ENCODE data around the gene PPCDC.
A peak's percentile ranks its signal among the peaks of the same experiment; 100 is the strongest.

PPCDC gene

GRCh38 chr15:75044258-75044878, 21.0 kb downstream of the PPCDC start:
- DNase-seq (ENCODE audit: low spot score): no peak

DNA sequence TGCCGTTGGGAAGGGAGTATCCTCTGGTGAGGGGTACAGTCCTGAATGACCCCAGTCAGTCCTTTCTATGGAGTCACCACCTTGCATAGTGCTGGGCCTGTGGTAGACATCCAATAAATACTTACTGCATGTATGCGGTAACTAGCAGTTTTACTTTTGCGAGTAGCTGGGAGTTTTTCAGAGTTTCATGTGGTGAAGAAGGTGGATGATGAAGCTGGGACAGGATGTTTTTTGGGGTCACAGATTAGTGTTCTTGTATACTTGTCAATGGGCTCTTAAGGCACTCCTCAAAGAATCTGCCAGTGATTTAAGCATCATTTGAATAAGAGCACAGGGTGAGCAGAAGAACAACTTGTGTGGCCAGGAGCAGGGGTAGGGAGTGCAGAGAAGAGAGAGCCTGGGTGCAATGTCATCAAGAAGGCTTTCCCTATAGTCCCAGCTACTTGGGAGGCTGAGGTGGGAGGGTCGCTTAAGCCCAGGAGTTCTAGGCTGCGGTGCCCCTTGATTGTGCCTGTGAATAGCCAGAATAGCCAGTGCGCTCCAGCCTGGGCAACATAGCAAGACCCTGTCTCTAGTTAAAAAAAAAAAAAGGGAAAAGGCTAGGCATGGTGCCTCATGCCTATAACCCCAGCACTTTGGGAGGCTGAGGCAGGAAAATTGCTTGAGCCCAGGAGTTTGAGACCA, 22.1 kb downstream of the PPCDC start:
- DNase-seq (ENCODE audit: low spot score): no peak

DNA sequence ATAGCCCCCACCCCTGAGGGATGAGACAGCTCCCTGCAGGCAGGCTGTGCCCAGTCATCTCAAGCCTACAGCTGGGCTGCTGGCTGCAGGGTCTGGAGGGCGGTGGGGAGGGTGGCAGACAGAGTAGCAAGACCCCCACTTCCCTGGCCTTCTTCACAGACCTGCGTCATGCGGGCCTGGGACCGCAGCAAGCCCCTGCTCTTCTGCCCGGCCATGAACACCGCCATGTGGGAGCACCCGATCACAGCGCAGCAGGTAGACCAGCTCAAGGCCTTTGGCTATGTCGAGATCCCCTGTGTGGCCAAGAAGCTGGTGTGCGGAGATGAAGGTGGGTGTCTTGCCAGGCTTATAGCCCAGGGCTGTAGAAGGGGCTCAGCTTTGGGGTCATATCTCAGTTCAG, 25.0 kb downstream of the PPCDC start:
- no peak for DNase-seq (ENCODE audit: low spot score)

GRCh38 chr15:75049392-75049791, 26.0 kb downstream of the PPCDC start:
- no peak for DNase-seq (ENCODE audit: low spot score)

GRCh38 chr15:75050283-75050682, 26.9 kb downstream of the PPCDC start:
- no peak for DNase-seq (ENCODE audit: low spot score)

DNA sequence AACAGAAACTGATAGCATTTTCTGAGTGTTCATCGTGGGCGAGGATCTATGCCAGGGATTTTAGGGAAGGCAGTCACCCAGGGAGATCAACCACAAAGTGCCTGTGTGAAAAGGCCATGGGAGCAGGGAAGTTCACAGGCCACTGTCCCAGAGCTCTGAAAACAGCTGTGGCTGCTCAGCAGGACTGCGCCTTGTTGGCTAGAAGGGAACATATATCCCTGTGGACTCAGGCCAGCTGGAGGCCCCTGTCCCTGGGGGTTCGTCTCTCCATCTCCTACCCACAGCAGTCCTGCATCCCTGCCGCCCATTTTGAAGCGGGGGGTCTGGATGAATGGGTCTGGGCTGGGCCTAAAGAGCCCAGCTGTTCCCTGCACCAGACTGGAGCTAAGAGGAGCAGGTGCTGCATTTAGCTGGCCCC, 27.8 kb downstream of the PPCDC start:
- no peak for DNase-seq (ENCODE audit: low spot score)

GRCh38 chr15:75051711-75052110, 28.3 kb downstream of the PPCDC start:
- DNase-seq (ENCODE audit: low spot score): no peak

DNA sequence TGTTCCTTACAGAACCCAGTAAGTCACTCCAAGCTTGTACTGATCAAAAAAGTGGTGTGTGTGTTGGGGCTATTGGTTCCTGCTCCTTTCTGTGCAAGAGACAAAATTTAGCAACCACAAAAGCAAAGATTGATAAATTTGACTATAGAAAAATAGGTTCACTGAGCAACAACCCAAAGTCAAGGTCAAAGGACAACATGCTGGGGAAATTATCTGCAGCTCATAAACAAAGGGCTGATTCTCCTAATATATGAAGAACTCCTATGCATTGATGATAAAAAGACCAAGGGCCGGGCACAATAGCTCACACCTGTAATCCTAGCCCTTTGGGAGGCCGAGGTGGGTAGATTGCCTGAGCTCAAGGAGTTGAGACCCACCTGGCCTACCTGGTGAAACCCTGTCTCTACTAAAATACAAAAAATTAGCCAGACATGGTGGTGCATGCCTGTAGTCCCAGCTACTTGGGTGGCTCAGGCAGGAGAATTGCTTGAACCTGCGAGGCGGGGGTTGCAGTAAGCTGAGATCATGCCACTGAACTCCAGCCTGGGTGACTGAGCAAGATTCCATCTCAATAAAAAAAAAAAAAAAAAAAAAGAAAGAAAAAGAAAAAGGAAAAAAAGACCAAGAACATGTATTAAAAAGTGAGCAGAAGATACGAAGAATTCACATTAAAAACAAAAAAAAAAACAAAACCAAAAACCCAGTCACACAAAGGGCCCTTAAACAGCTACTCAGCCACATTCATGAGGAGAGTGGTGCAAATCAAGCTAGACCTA, 29.8 kb downstream of the PPCDC start:
- DNase-seq (ENCODE audit: low spot score): no peak

DNA sequence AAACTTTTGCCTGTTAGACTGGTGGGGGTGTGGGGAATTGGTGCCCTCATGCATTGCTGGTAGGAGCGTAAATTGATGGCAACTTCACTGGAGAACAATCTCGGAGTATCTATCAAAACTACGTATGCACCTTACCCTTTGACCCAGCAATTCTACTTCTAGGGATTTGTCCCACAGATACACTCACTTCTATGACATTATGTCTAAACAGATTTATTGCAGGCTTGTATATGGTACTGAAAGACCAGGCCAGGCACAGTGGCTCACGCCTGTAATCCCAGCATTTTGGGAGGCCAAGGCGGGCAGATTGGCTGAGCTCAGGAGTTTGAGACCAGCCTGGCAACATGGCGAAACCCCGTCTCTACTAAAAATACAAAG, 30.3 kb downstream of the PPCDC start:
- DNase-seq (ENCODE audit: low spot score): no peak

DNA sequence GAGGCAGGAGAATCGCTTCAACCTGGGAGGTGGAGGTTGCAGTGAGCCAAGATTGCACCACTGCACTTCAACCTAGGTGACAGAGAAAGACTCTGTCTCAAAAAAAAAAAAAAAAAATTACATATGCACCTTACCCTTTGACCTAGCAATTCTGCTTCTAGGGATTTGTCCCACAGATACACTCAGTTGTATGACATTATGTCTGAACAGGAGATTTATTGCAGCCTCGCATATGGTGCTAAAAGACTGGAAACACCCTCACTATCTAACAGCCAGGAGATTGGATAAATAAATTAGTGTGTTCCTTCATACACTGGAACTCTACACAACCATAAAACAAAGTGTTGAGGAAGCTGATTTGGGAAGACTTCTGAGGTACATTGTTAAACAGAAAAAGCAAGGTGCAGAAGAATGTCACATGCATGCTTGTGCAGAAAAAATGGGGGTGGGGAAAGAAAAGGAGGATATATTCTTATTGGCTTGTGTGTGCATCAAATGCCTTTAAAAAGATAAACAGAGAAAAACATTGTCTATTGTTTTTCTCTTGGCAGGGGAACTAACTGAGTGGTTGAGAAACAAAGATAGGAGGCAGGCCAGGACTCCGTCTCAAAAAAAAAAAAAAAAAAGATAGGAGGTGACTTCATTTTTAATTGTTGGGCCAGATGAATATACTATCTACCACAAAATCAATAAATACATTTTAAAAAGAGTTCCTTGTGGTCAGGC, 30.9 kb downstream of the PPCDC start:
- no peak for DNase-seq (ENCODE audit: low spot score)

DNA sequence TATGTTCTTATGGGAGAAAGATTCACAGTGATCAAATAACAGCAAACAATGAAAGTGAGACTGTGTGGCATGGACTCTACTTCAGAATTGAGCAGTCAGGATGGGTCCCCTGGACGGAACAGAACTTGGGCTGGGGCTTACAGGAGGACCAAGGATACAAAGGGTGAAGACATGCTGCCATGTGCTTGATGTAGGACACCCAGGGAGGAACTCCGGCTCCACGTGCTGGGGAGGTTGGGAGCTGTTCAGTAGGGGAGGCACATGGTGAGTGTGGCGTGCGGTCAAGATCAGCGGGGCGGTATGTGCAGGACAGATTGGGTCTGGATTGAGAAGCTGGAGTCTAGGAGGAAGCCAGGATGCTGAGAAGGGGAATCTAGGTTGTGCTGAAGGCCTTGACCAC, 32.6 kb downstream of the PPCDC start:
- no peak for DNase-seq (ENCODE audit: low spot score)

GRCh38 chr15:75058127-75058905, 34.9 kb downstream of the PPCDC start:
- no peak for DNase-seq (ENCODE audit: low spot score)

DNA sequence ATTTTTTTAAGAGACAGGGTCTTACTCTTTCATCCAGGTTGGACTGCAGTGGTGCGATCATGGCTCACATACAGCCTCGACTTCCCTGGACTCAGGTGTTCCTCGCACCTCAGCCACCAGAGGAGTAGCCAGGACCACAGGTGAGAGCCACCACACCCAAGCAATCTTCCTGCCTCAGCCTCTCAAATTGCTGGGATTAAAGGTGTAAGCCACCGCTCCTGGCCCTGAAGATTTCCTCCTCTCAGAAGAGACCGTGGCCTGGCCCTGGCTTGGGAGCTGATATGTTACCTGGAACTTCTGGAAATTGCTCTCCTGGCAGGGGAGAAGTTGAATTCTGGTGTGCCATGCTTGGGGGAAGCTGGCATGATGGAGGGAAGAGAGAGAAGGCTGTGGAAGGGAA, 36.2 kb downstream of the PPCDC start:
- no peak for DNase-seq (ENCODE audit: low spot score)

GRCh38 chr15:75061272-75061671, 37.9 kb downstream of the PPCDC start:
- peak; percentile 58 for DNase-seq (ENCODE audit: low spot score)

DNA sequence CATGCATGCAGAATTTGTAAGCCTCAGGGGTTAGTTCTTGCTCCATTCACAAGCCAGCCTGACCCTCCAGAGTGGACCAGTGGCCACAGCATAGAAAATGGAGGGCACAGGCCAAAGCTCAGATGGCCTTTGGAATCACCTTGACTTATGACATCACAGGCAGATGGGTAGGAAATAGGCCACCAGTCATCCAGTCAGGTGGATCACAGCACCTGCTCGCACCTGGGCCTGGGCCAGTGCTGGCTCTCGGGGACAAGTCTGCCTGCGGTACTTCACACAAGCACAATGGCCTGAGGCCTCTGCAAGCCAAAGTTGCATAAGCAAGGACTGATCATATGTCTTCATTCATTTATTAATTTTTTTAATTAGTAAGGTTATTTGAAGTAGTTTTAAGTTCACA, 39.3 kb downstream of the PPCDC start:
- no peak for DNase-seq (ENCODE audit: low spot score)

DNA sequence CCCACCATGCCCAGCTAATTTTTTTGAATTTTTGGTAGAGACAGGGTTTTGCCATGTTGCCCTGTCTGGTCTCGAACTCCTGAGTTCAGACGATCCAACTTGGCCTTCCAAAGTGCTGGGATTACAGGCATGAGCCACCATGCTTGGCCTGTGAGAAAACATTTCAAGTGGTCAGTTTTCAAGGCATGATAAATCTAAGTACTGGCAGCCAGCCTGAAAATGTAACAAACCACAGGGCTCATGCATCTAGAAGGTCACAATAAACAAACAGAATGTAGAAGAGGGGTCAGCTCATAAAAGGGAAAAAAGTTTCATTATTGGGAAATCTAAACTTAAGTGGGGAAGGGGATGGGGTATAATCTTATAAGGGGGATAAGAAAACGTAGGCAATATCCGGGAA, 39.9 kb downstream of the PPCDC start:
- no peak for DNase-seq (ENCODE audit: low spot score)

- DNase-seq (ENCODE audit: low spot score): no peak
Observed at GRCh38 chr15:75063889-75064288, 40.5 kb downstream of the PPCDC start.

DNA sequence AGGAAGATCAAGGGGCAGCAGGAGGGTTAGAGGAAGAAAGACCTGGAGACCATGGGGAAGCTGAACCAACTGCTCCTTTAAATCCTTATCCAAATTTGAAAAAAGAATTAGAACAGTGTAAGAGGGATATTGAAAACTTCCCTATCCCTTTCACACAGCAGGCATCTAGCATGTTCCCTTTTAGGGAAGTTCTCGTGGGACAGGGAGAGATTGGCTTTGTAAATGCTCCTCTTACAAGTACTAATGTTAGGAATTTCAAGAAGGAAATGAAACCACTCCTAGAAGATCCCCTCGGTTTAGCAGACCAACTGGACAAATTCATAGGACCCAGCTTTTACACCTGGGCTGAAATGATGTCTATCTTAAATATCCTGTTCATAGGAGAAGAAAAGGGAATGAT, 41.5 kb downstream of the PPCDC start:
- no peak for DNase-seq (ENCODE audit: low spot score)

DNA sequence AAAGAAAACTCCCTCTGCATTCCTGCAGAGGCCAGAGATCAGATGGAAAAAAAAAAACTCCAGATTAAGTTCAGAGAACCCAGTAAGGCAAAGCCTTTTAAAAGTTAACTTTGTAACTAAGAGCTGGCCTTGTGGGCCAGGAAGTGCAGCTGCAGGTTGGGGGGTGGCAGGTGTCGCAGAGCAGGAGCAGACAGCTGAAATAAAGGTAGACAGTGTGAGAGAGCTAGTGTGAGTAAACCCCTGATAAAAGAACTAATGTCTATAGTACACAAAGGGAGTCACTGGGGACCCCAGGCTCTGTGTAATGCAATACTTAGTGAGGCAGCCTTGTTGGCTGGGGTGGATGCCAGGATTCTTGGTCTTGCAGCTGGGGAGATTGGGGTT, 42.1 kb downstream of the PPCDC start:
- no peak for DNase-seq (ENCODE audit: low spot score)

GRCh38 chr15:75065851-75066509, 42.6 kb downstream of the PPCDC start:
- no peak for DNase-seq (ENCODE audit: low spot score)

DNA sequence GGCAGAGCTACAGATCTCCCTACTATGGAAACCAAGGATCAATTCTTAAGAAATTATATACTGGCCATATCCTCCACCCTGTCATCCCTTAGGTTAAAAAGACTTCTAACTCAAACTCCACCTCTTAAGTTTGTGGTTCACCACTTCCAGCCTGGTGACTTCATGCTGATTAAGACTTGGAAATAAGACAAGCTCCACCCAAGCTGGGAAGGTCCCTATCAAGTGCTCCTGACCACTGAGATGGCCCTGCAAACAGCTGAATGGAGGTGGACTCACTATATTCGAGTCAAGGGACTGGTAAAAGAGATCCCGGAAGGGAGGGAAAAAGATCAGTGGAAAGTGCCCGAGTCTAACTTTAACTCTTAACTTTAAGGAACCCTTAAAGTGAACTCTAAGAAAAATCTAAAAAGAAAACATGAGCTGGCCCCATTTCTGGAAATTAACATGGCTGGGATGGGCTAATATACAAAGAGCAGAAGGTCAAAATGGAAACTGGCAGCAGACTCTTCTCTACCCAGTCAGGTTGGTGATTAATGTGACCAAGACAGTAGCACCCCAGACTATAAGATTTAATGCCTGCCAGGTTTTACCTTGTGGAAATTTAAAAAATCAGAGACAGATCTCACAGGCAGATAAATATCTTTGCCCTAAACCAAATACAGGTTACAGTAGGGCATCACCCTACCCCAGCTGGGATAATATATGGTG, 43.9 kb downstream of the PPCDC start:
- no peak for DNase-seq (ENCODE audit: low spot score)

Measured in hepatic stellate cell (primary cell).